ENCODE results near the gene GBX2.

Gene GBX2

DNA sequence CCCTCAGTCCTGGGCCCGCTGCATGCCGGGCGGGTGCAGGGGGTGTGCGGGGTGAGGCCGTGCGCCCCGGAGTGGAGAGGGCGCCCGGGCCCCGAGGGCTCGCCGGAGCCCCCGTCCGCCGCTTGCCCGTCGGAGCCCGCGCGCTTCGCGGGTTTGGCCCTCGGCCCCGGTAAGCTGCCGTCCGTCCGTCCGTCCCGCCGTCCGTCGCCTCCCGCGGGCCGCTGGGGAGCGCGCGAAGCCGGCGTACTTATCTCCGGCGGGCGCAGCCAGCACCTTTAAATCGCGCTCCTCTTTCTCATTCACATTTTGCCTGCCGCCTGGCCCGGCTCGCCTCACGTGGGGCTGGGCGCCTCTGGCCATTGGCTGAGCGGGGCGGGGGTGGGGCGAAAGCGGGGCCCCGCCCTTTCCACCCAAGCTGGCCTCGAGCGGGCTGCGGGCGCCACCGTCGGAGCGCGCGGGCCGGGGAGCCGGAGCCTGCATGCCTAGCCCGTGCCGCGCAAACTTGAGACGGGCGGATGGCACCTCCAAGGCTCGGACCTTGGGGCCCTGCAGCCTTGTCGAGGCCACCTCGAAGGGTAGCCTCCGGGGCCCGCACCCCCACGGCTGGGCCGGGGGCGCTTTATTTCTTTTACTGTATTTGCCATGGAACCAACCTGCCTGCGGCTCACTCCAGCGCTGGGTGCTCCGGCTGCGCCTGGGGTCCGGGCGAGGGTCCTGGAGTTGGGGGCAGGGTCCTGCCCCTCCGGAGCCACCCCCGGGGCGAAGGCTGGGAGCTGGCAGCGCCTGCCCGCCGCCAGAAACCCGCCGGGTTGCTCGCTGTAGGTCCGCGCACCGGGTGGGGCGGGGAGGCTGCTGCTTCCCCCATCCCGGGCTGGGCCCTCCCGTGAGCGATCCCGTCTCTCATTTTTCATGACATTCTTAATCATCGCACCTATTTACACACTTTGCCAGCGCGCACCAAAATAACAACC is at the start of gene GBX2:
Gene GBX2 (minus strand): TSS at position 277 of the 971 bp plus-strand sequence. CDS start 415 bp downstream, outside the sequence.
- TF ChIP-seq, protein P1, sequence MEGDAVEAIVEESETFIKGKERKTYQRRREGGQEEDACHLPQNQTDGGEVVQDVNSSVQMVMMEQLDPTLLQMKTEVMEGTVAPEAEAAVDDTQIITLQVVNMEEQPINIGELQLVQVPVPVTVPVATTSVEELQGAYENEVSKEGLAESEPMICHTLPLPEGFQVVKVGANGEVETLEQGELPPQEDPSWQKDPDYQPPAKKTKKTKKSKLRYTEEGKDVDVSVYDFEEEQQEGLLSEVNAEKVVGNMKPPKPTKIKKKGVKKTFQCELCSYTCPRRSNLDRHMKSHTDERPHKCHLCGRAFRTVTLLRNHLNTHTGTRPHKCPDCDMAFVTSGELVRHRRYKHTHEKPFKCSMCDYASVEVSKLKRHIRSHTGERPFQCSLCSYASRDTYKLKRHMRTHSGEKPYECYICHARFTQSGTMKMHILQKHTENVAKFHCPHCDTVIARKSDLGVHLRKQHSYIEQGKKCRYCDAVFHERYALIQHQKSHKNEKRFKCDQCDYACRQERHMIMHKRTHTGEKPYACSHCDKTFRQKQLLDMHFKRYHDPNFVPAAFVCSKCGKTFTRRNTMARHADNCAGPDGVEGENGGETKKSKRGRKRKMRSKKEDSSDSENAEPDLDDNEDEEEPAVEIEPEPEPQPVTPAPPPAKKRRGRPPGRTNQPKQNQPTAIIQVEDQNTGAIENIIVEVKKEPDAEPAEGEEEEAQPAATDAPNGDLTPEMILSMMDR (conservative IDR thresholded peaks at IDR 0.05; ENCODE audit: low read length): no peak
- DNase-seq (ENCODE audit: low read depth): peak; percentile 48
- H3K4me3 ChIP-seq (ENCODE audit: low read length): peak within 1 kb of the TSS; percentile 34

DNA sequence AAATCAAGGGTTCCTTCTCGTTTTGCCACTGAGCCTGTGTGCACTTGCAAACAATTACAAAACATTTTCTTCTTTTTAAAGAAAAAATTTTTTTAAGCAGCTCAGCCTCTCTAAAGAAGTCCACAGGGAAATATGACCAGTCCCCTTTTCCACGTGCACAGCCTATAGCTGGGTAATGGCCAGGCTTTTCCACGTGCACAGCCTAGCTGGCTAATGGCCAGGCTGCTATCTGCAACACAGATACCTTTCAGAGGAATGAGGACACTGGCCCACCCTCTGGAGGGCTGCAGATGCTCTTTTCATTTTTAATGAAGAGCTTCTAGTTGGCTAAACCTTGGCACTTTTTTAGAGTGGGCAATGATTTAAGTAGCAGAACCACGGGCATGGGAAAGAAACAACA is 49.7 kb upstream of the GBX2 start:
- TF ChIP-seq, protein P1 (conservative IDR thresholded peaks at IDR 0.05; ENCODE audit: low read length): no peak
- H3K4me3 ChIP-seq (ENCODE audit: low read length): no peak overlapping the region
- DNase-seq (ENCODE audit: low read depth): no peak

- no peak for DNase-seq (ENCODE audit: low read depth)
- H3K4me3 ChIP-seq (ENCODE audit: low read length): no peak overlapping the region
- TF ChIP-seq, protein P1 (conservative IDR thresholded peaks at IDR 0.05; ENCODE audit: low read length): no peak
These were observed 48.5 kb upstream of the GBX2 start for GRCh38 chr2:236216711-236217110.

DNA sequence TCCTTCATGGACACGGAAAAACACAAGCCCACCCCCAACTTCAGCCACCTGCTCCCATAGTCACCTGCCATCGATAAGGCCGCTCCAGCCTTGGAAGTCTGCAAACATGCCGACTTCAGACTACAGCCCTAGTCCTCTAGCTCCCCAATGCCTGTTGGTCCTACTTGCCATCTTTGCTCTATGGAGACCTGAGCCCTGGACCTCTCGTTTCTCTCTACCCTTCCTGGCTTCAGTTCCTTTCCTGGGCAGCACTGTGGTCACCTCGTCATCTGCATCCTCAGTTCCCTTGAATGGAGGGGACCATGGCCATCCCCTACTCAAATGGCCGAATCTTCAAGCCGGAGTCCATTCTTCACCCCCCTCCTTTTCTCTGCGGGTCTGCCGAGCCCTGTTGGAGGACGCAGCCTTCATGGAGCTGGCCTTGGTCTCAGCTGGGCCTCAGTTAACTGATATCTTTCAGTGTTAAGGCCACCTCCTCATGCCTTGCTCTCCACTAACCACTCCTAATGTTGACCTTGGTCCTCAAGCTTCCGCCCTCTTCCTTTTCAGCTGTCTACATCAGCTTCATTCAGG is 47.7 kb upstream of the GBX2 start:
- no peak overlapping the region for H3K4me3 ChIP-seq (ENCODE audit: low read length)
- TF ChIP-seq, protein P1 (conservative IDR thresholded peaks at IDR 0.05; ENCODE audit: low read length): no peak
- DNase-seq (ENCODE audit: low read depth): no peak

DNA sequence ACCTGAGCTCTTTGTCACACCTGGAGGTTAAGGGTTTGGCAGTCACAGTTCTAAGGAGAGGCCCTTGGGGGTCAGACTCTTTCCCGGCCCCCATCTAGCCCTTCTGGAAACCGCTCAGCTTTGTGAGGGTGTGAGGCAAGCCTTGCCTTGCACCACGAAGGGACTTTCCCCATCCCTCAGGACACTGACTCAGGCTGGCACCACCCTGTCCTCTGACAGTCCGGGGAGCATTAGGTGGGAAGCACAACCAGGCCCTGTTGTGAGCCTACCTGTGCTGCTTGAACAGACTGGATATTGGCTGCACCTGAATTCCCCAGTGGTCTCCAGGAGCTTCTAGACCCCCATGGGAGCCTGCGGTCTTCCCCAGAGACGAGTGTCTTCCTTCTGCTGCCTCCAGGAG is 47.0 kb upstream of the GBX2 start:
- H3K4me3 ChIP-seq (ENCODE audit: low read length): no peak overlapping the region
- no peak for DNase-seq (ENCODE audit: low read depth)
- TF ChIP-seq, protein P1 (conservative IDR thresholded peaks at IDR 0.05; ENCODE audit: low read length): no peak

GRCh38 chr2:236214376-236214995 is 46.3 kb upstream of the GBX2 start:
- no peak for DNase-seq (ENCODE audit: low read depth)
- TF ChIP-seq, protein P1 (conservative IDR thresholded peaks at IDR 0.05; ENCODE audit: low read length): no peak
- H3K4me3 ChIP-seq (ENCODE audit: low read length): no peak overlapping the region
